GM21825 (cell line): ENCODE measurements around the gene VGLL4.
A peak's percentile ranks its signal among the peaks of the same experiment; 100 is the strongest.
"Not testable (repeated sequence)": the region's sequence is repeated elsewhere in the genome, so short reads cannot be mapped to it uniquely, and the experiment has no call there.

Experiments
- ATAC-seq: cut with Tn5 transposase; IDR thresholded peaks from one replicate; pipeline ENCODE4 v1.9.1; 2021; ENCODE audit warnings: mild to moderate bottlenecking, moderate library complexity; ENCODE audit not compliant: unreplicated experiment

Gene VGLL4

GRCh38 chr3:11607816-11608215 is 35.9 kb downstream of the VGLL4 start:
- ATAC-seq, result no peak

- ATAC-seq, result no peak
Measured at GRCh38 chr3:11606865-11607440, 36.8 kb downstream of the VGLL4 start.

GRCh38 chr3:11606090-11606784 is 37.5 kb downstream of the VGLL4 start:
- ATAC-seq, result no peak

GRCh38 chr3:11605398-11605797 is 38.3 kb downstream of the VGLL4 start:
- no peak for ATAC-seq

- no peak for ATAC-seq
Measured at GRCh38 chr3:11604139-11604892, 39.4 kb downstream of the VGLL4 start.

GRCh38 chr3:11603628-11604027 is 40.1 kb downstream of the VGLL4 start:
- no peak for ATAC-seq

GRCh38 chr3:11602886-11603527 is 40.7 kb downstream of the VGLL4 start:
- no peak for ATAC-seq

- no peak for ATAC-seq
Measured at GRCh38 chr3:11602239-11602840, 41.4 kb downstream of the VGLL4 start.

GRCh38 chr3:11601446-11602238 is 42.1 kb downstream of the VGLL4 start:
- peak; percentile 92 for ATAC-seq

GRCh38 chr3:11600501-11601282 is 43.0 kb downstream of the VGLL4 start:
- no peak for ATAC-seq

GRCh38 chr3:11596387-11596786 is 47.3 kb downstream of the VGLL4 start:
- ATAC-seq, result no peak

- ATAC-seq, result not testable (repeated sequence)
Measured at GRCh38 chr3:11595024-11595423, 48.7 kb downstream of the VGLL4 start.

GRCh38 chr3:11593318-11594034 is 50.2 kb downstream of the VGLL4 start:
- ATAC-seq, result no peak

- no peak for ATAC-seq
Measured at GRCh38 chr3:11592445-11593298, 51.0 kb downstream of the VGLL4 start.

GRCh38 chr3:11591391-11592282 is 52.1 kb downstream of the VGLL4 start:
- ATAC-seq, result no peak

- no peak for ATAC-seq
Measured at GRCh38 chr3:11591002-11591355, 52.7 kb downstream of the VGLL4 start.

- no peak for ATAC-seq
Measured at GRCh38 chr3:11589706-11590105, 54.0 kb downstream of the VGLL4 start.
